Measurements from ENCODE around the gene DHRS13. TPM values are rescaled to one million over a fixed set of nuclear protein-coding genes. Genes with fewer than 3 reads are reported as not detected.

Gene DHRS13
- polyA plus RNA-seq, 2 of the 4 experiments (the other 2 are of a cell fraction): 4.8 to 7.0 TPM

GRCh38 chr17:28944343-28944742 is 41.5 kb upstream of the DHRS13 start:
- Histone ChIP-seq H3K27ac (no peak overlapping the region), H3K4me1 (peaks cover 20% of the 10 kb centered on the region), H3K9me3 (no peaks in the 10 kb centered on the region), H3K4me3 (no peak overlapping the region), H3K4me2 (no peak overlapping the region)
- ChIA-PET POLR2A (no interaction called here), CTCF (interaction anchor here (1.1 to 38.2 kb wide), 4 partner anchors 9 to 217 kb away, joined by 4 to 685 read pairs (median 14); partner anchors contain the start of genes DHRS13 and FLOT2)
- 85% methylated on average over 4 of the region's 4 CpGs for WGBS (ENCODE audit: missing lambda C conversion rate)
- TF ChIP-seq FOSB (CRISPR knock-in tag; IDR thresholded peaks at IDR 0.05) (no peak), ZSCAN20 (CRISPR knock-in tag; IDR thresholded peaks at IDR 0.05) (no peak), NR3C1 (IDR thresholded peaks at IDR 0.05) (no peak), MAX (IDR thresholded peaks at IDR 0.05) (no peak)
- ATAC-seq (no peak), FAIRE-seq (no peak), DNase-seq (ENCODE audit: low read depth in 1 of 2, low spot score in 1 of 2) (no peak)

GRCh38 chr17:28942925-28943324 is 40.0 kb upstream of the DHRS13 start:
- Histone ChIP-seq H3K4me1 (peaks cover 16% of the 10 kb centered on the region), H3K4me2 (no peak overlapping the region), H3K27ac (no peak overlapping the region), H3K4me3 (no peak overlapping the region), H3K9me3 (no peaks in the 10 kb centered on the region)
- DNase-seq (ENCODE audit: low read depth in 1 of 2, low spot score in 1 of 2): no peak
- no peak for ATAC-seq
- TF ChIP-seq RNF2 (IDR thresholded peaks at IDR 0.05; ENCODE audit: borderline replicate concordance, low read depth): no peak
- TF ChIP-seq CEBPB (IDR thresholded peaks at IDR 0.05): no peak
- TF ChIP-seq PBX3 (IDR thresholded peaks at IDR 0.05): no peak
- no peak for TF ChIP-seq NR3C1 (IDR thresholded peaks at IDR 0.05)
- TF ChIP-seq EHF (CRISPR knock-in tag; IDR thresholded peaks at IDR 0.05): no peak
- TF ChIP-seq HES2 (IDR thresholded peaks at IDR 0.05): no peak
- no peak for FAIRE-seq
- 96% methylated on average over 2 of the region's 2 CpGs for WGBS (ENCODE audit: missing lambda C conversion rate)
- POLR2A ChIA-PET: no interaction called here
- CTCF ChIA-PET: interaction anchor here (1.0 to 38.2 kb wide), 5 partner anchors 10 to 216 kb away, joined by 3 to 685 read pairs (median 10); partner anchors contain the start of genes DHRS13 and FLOT2

GRCh38 chr17:28941251-28941650 is 38.4 kb upstream of the DHRS13 start:
- no peak overlapping the region for H3K4me2 ChIP-seq
- peaks cover 23% of the 10 kb centered on the region for H3K4me1 ChIP-seq
- no peak for DNase-seq (ENCODE audit: low read depth in 1 of 2, low spot score in 1 of 2)
- no peak for TF ChIP-seq BHLHE40 (IDR thresholded peaks at IDR 0.05; ENCODE audit: low read depth, low read length)
- no peak for TF ChIP-seq KDM5A (IDR thresholded peaks at IDR 0.05)
- TF ChIP-seq MAX (IDR thresholded peaks at IDR 0.05): no peak
- TF ChIP-seq MAFK (IDR thresholded peaks at IDR 0.05; ENCODE audit: partially characterized antibody): no peak
- TF ChIP-seq EP300 (IDR thresholded peaks at IDR 0.05): no peak
- no peak for TF ChIP-seq ZSCAN20 (CRISPR knock-in tag; IDR thresholded peaks at IDR 0.05)
- no peak for TF ChIP-seq JUNB (IDR thresholded peaks at IDR 0.05)
- no peak for TF ChIP-seq RFX5 (IDR thresholded peaks at IDR 0.05)
- no peak for TF ChIP-seq CHD2 (IDR thresholded peaks at IDR 0.05; ENCODE audit: low read length, partially characterized antibody)
- no peak for TF ChIP-seq HOXA7 (CRISPR knock-in tag; IDR thresholded peaks at IDR 0.05)
- TF ChIP-seq CBX8 (IDR thresholded peaks at IDR 0.05): no peak
- TF ChIP-seq MYC (IDR thresholded peaks at IDR 0.05; ENCODE audit: borderline replicate concordance, low read length): no peak
- TF ChIP-seq JUN (IDR thresholded peaks at IDR 0.05): no peak
- TF ChIP-seq FOSB (CRISPR knock-in tag; IDR thresholded peaks at IDR 0.05): no peak
- TF ChIP-seq EHF (CRISPR knock-in tag; IDR thresholded peaks at IDR 0.05): no peak
- TF ChIP-seq SREBF2 (IDR thresholded peaks at IDR 0.05): no peak
- no peak for TF ChIP-seq POLR2AphosphoS2 (conservative IDR thresholded peaks at IDR 0.05; ENCODE audit: low read length)
- no peak for TF ChIP-seq ESRRA (IDR thresholded peaks at IDR 0.05; ENCODE audit: borderline replicate concordance, low read length)
- no peak for TF ChIP-seq PBX3 (IDR thresholded peaks at IDR 0.05)
- ATAC-seq: no peak
- CTCF ChIA-PET: interaction anchor here (0.6 to 38.2 kb wide), 5 partner anchors 9 to 115 kb away, joined by 3 to 685 read pairs (median 4); partner anchors contain the start of genes DHRS13 and FLOT2
- H3K9me3 ChIP-seq: no peaks in the 10 kb centered on the region
- no peak for FAIRE-seq
- 88% methylated on average over 1 of the region's 1 CpG for WGBS (ENCODE audit: missing lambda C conversion rate)
- POLR2A ChIA-PET: no interaction called here
- no peak overlapping the region for H3K27ac ChIP-seq
- no peak overlapping the region for H3K4me3 ChIP-seq

All from A549 (cell line).